ENCODE results near the gene SAMD1. TPM values are rescaled to one million over a fixed set of nuclear protein-coding genes. Genes with fewer than 3 reads are reported as not detected.

SAMD1 gene
- total and polyA plus RNA-seq, 2 donors from 2014 or later, result 23.3 to 28.3 TPM

Other genes with a start within 250 kb of the SAMD1 start
- gene NANOS3, start 213.6 kb downstream of the SAMD1 start, total RNA-seq, result 0.35 TPM
- not detected for gene NANOS3, start 213.6 kb downstream of the SAMD1 start, polyA plus RNA-seq (ENCODE audit: insufficient read depth, low read depth, low replicate concordance)
- 1.8 TPM for gene BRME1, start 184.6 kb downstream of the SAMD1 start, total RNA-seq
- gene BRME1, start 184.6 kb downstream of the SAMD1 start, polyA plus RNA-seq (ENCODE audit: insufficient read depth, low read depth, low replicate concordance), result 1.5 TPM
- 36.9 TPM for gene CC2D1A, start 184.6 kb downstream of the SAMD1 start, total RNA-seq
- 28.8 TPM for gene CC2D1A, start 184.6 kb downstream of the SAMD1 start, polyA plus RNA-seq (ENCODE audit: insufficient read depth, low read depth, low replicate concordance)
- 3.0 TPM for gene PODNL1, start 152.3 kb downstream of the SAMD1 start, total RNA-seq
- not detected for gene PODNL1, start 152.3 kb downstream of the SAMD1 start, polyA plus RNA-seq (ENCODE audit: insufficient read depth, low read depth, low replicate concordance)
- gene DCAF15, start 138.2 kb downstream of the SAMD1 start, total RNA-seq, result 35.5 TPM
- 21.9 TPM for gene DCAF15, start 138.2 kb downstream of the SAMD1 start, polyA plus RNA-seq (ENCODE audit: insufficient read depth, low read depth, low replicate concordance)
- 17.9 TPM for gene RFX1, start 84.4 kb downstream of the SAMD1 start, total RNA-seq
- 5.2 TPM for gene RFX1, start 84.4 kb downstream of the SAMD1 start, polyA plus RNA-seq (ENCODE audit: insufficient read depth, low read depth, low replicate concordance)
- not detected for gene RLN3, start 62.6 kb downstream of the SAMD1 start, total RNA-seq
- gene RLN3, start 62.6 kb downstream of the SAMD1 start, polyA plus RNA-seq (ENCODE audit: insufficient read depth, low read depth, low replicate concordance), result not detected
- 14.1 TPM for gene IL27RA, start 59.0 kb downstream of the SAMD1 start, total RNA-seq
- 3.1 TPM for gene IL27RA, start 59.0 kb downstream of the SAMD1 start, polyA plus RNA-seq (ENCODE audit: insufficient read depth, low read depth, low replicate concordance)
- 19.4 TPM for gene PALM3, start 28.7 kb downstream of the SAMD1 start, total RNA-seq
- gene PALM3, start 28.7 kb downstream of the SAMD1 start, polyA plus RNA-seq (ENCODE audit: insufficient read depth, low read depth, low replicate concordance), result 45.8 TPM
- gene MISP3, start 18.0 kb downstream of the SAMD1 start, total RNA-seq, result 8.7 TPM
- gene MISP3, start 18.0 kb downstream of the SAMD1 start, polyA plus RNA-seq (ENCODE audit: insufficient read depth, low read depth, low replicate concordance), result 32.0 TPM
- not detected for gene C19orf67, start 5.0 kb downstream of the SAMD1 start, total RNA-seq
- gene C19orf67, start 5.0 kb downstream of the SAMD1 start, polyA plus RNA-seq (ENCODE audit: insufficient read depth, low read depth, low replicate concordance), result not detected
- 92.3 TPM for gene PRKACA, start 27.0 kb upstream of the SAMD1 start, total RNA-seq
- gene PRKACA, start 27.0 kb upstream of the SAMD1 start, polyA plus RNA-seq (ENCODE audit: insufficient read depth, low read depth, low replicate concordance), result 51.4 TPM
- gene ASF1B, start 45.8 kb upstream of the SAMD1 start, total RNA-seq, result 1.8 TPM
- gene ASF1B, start 45.8 kb upstream of the SAMD1 start, polyA plus RNA-seq (ENCODE audit: insufficient read depth, low read depth, low replicate concordance), result 0.49 TPM
- 30.2 TPM for gene ADGRL1, start 115.4 kb upstream of the SAMD1 start, total RNA-seq
- 6.3 TPM for gene ADGRL1, start 115.4 kb upstream of the SAMD1 start, polyA plus RNA-seq (ENCODE audit: insufficient read depth, low read depth, low replicate concordance)